KBM-7 (cell line): Measurements from ENCODE around the gene SHISAL1.
"Not testable (repeated sequence)": the region's sequence is repeated elsewhere in the genome, so short reads cannot be mapped to it uniquely, and the experiment has no call there.

Source experiments
- DNase-seq: peaks from one replicate; pipeline ENCODE4 v3.0.0-alpha.2; 2015
- in situ Hi-C: fragments of 300-500 bp; cut with MboI; formaldehyde crosslinking; loops from 2 replicates; pipeline ENCODE4 v1.14.3; 2020; ENCODE audit warnings: low sequenced_read_pairs, low pct_unique_long_range_greater_than_20kb, mixed read lengths

SHISAL1 gene

GRCh38 chr22:44330188-44330743 is 17.5 kb upstream of the SHISAL1 start:
- DNase-seq: no peak
- in situ Hi-C loops: no loop called here

DNA sequence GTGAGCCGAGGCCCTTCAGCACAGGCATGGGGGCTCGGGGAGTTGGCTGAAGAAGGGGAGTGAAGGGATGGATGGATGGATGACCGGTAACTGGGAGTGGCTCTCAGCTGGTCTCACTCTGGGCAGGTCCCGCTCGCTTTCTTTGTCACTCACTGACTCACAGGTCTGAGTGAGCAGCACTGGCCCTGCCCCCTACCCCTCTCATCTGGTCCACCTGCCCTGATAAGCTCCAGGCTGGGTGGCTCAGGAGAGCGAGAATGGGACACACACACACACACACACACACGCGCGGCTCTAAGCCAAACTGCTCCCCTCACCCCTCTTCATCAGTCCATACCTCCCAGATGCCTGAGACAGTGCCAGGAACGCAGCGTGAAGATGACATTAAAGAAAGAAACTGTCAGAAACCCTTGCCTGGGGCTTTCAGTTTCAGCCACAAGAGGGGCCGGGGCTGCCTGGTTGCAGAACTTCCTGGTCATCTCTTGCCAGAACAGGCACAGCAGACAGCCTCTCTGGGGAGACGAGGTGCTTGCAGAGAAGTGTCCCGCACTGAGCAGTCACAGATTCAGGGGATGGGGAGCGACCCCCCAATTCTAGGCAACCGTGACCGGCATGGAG is 16.5 kb upstream of the SHISAL1 start:
- no peak for DNase-seq
- in situ Hi-C loops: no loop called here

GRCh38 chr22:44328762-44329161 is 16.0 kb upstream of the SHISAL1 start:
- in situ Hi-C loops: no loop called here

DNA sequence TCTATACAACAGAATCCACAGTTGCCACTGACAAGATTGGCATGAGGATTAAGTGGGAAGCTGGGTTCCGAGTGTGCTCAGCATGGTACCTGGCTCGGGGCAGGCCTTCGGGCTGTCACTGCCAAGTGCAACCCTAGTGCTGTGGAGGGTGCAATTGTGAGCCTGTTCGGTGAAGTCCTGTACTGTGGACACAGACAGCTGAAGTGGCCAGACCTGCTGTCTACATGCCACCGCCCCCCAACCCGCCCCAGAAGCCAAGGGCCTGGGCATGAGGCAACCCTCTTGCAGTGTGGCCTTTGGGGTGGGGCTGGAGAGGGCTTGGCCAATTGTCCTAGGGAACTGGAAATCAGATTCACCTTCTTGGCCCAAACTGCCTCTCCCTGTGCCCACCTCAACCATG is 15.6 kb upstream of the SHISAL1 start:
- no peak for DNase-seq

More at GRCh38 chr22:44328762-44329161, 16.0 kb upstream of the SHISAL1 start:
- no peak for DNase-seq

DNA sequence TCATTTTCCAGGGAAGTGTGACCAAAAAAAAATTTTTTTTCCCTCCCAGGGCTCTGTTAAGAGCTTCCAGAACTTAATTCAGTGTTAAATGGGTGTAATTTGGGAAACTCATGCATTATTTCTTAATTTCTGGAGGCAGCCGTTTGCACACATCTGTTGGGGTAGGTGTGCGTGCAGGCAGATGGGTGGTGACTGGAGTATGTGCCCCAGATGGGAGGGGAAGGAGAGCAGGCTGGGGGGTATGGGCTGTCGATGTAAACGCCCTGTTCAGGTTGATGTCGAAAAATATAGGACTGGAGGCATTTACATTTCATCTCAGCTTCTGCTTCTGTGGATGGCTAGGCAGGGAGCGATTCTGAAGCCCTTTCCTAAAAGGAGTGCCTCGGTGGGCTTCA is 13.7 kb upstream of the SHISAL1 start:
- no peak for DNase-seq
- in situ Hi-C loops: no loop called here

More for the DNA sequence above, 15.6 kb upstream of the SHISAL1 start:
- in situ Hi-C loops: no loop called here

- in situ Hi-C loops: no loop called here
- no peak for DNase-seq
These were observed 13.2 kb upstream of the SHISAL1 start for GRCh38 chr22:44325718-44326490.

- in situ Hi-C loops, DNase-seq: not testable (repeated sequence)
These were observed 10.5 kb upstream of the SHISAL1 start for GRCh38 chr22:44323140-44323790.

DNA sequence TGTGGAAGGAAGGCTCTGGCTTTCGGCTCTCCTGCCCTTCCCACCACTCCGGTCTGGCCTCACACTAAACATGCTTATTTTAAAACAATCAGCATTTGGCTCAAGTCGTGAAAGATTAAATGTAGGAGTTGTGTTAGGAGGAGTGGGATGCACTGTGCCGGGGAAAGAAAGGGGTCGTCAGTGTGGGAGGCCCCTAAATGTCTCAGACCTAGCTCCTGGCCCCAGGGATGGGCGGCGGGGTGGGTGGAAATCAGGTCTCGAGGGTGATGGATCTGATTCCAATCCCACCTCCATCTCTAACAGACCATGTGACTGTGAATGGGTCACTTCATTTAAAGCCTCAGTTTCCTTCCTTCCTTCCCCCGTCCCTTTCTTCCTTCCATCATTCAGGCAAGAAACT is 6.9 kb upstream of the SHISAL1 start:
- in situ Hi-C loops: no loop called here
- DNase-seq: no peak

DNA sequence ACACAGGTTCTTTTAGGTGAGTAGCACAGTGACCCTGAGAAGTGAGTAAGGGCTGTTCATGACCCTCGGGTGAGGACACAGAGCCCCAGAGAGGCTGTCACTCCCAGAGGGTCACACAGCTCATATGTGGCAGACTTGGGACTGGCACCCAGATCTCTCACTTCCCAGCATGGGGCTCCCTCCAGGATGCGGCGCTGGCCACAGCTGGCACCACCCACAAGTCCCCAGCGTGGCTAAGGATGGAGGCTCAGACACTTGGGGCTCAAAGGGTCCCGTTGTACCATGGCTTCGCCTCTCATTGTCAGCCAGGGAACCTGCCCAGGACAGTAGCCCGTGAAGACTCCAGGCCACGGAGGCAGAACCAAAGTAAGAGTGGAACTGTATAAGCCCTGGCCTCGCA is 6.0 kb upstream of the SHISAL1 start:
- no peak for DNase-seq
- in situ Hi-C loops: no loop called here

GRCh38 chr22:44317886-44318637 is 5.3 kb upstream of the SHISAL1 start:
- in situ Hi-C loops: no loop called here
- no peak for DNase-seq

DNA sequence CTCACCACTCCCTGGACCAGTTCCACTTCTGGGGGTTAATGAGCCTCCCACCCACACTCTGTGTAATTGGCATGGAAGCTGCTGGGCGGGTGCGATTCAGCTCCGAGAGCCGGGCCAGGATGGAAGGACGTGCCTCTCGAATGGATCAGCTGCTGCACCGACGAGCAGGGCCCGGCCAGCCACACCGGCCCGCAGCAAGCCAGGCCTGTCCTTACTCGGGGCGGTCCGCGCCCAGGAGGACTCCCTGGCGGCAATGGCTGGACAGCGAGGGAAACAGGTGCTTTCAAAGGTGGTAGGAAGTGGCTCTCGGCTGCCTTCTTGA is 4.3 kb upstream of the SHISAL1 start:
- no peak for DNase-seq
- in situ Hi-C loops: no loop called here

DNA sequence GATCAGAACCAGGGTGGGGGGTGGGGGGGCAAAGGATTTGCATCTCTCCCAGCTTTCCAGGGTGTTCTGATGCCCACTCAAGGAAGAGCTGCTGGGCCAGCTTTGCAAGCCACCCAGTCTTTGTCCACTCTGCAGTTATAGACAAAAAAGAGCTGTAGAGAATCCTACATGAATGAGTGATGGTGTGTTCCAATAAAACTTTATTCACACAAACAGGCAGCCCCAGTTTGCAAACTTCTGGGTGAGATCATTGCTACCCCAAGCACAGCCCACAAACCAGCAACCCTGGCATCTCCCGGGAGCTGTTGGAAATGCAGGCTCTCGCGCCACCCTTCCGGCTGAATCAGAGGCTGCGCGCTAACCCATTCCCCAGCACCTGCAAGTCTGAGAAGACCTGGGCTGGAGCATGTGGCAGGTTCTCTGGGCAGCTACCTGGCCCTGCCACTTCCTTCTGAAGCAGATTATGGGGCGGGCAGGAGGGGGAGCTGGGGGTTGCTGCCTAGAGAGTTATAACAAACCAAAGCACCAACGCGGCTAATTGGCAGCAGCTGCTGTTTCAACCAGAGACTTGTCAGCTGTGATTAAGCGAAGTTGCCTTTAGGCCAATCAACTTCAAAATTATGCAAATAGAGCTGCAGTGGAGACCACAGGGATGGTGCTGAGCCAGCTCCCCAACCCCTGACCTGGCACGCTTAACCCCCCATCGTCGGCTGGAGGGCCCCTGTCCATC is 3.8 kb upstream of the SHISAL1 start:
- in situ Hi-C loops: no loop called here
- DNase-seq: no peak

- in situ Hi-C loops: no loop called here
- DNase-seq: no peak
These were observed 1.8 kb upstream of the SHISAL1 start for GRCh38 chr22:44314425-44315067.

DNA sequence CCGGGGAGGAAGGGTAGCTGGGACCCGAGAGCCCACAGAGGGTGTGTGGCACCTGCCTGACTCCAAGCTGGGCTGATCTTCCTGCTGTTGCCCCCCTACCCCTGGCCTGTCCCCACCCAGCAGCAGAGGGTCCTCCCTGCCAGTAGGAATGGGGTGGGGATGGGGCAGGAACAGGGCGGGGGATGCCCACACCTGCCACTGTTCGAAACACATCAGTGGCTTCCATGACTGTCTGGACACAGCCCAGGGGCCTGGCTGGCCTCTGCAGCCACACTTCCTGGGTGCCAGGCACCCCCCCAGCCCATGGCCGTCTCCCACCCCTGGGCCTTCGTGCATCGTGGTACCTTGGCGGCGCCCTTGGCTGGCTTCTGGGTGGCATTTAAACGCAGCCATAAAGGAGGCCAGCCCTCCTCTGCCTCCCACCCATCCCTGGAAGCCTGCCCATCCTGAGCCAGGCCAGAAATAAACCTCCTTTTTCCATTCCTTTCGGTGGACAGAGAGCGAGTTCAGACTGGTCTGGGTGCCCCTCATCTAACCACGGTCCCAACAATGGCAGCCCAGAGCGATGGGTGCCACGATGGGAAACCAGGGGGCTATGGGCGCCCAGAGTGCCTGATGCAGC is 745 bp upstream of the SHISAL1 start:
- no peak for DNase-seq
- in situ Hi-C loops: no loop called here

DNA sequence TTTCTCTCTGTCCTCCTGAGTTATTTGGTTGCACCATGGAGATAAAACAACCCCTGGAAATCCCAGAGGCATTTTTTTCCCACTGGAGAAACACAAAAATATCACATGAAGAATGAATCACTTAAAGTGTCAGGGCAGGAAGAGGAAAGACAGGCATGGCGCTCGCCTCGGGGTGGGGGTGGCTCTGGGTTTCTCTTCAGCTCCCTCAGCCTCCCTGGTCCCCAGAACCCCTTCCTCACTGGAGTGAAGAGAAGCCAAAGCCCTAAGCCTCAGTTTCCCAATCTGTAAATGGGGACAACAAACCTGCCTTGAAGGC is 938 bp downstream of the SHISAL1 start:
- in situ Hi-C loops: no loop called here
- no peak for DNase-seq

- no peak for DNase-seq
- in situ Hi-C loops: no loop called here
These were observed 1.5 kb downstream of the SHISAL1 start for GRCh38 chr22:44311104-44311854.

DNA sequence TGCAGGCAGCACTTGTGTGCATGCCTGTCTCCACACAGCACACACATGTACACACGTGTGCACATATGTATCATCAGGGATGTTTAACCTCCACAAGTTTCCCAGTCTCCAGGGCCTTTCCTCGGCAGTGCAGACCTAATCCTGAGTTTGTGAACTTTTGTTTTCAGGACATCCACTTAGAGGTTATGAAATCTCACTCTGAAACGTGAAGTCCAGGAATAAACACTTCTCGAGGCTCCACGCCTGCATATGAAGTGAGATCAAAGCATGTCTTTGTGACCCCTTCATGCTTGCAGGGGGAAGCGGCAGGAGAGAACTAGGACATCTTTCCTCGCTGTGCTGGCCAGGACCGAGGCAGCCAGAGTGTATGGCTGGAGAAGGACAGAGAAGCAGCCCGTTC is 3.1 kb downstream of the SHISAL1 start:
- no peak for DNase-seq
- in situ Hi-C loops: no loop called here

- in situ Hi-C loops: no loop called here
- no peak for DNase-seq
These were observed 3.6 kb downstream of the SHISAL1 start for GRCh38 chr22:44309137-44309536.
